Activated CD4-positive, alpha-beta T cell treated with anti-CD3 and anti-CD28 coated beads, Interleukin-10, Interleukin-2, amounts not matched to agents 100 ng/mL and 50 ng/mL, durations not matched to agents 16 hours and 8 hours (primary cell): ENCODE data around the gene COLEC12.

Experiments used
- DNase-seq: peaks from one replicate; pipeline ENCODE4 v3.0.0-alpha.2; 2020

COLEC12 gene

GRCh38 chr18:382423-382984, 118.0 kb downstream of the COLEC12 start:
- no peak for DNase-seq

GRCh38 chr18:379681-380330, 120.7 kb downstream of the COLEC12 start:
- DNase-seq: no peak

GRCh38 chr18:378079-378478, 122.4 kb downstream of the COLEC12 start:
- no peak for DNase-seq

GRCh38 chr18:377088-377487, 123.4 kb downstream of the COLEC12 start:
- no peak for DNase-seq

GRCh38 chr18:376311-376710, 124.2 kb downstream of the COLEC12 start:
- no peak for DNase-seq

DNA sequence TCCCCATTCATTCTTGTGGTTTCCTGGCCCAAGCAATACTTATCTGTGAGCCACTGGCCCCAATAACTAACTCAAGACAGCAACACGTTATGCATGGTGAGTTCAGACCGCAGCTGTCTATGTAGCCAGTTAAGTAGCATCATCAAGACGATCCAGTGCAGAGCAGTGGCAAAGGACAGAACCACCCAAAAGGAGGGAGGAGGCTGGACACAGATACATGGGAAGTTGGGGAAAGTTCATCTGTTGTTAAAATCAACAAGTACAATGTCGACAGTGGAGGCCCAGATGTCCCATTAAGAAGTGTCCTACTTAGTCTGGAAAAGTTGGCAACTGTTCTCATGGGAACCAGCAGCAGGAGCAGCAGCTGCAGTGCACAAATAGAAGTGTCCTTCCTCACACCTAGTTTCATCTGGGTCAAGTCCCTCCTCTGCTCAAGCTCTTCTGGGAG, 125.8 kb downstream of the COLEC12 start:
- no peak for DNase-seq

GRCh38 chr18:373780-374179, 126.7 kb downstream of the COLEC12 start:
- no peak for DNase-seq

DNA sequence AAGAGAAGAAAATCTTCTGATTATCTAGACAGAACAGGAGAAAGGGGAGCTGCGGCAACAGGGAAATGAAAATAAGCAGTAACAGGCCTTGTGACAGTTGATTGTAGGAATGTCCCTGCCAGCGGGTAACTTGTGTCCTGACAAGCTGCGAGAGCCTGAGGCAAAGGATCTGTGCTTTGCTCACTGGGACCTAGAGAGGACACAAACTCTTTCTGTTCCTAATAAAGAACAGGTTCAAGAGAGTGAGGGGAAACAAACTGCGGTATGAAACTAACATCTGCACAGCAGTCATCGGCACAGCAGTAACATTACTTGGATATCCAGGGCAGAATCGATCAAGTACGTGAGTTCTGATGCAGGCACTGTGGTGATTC, 128.9 kb downstream of the COLEC12 start:
- DNase-seq: no peak

GRCh38 chr18:370751-371608, 129.5 kb downstream of the COLEC12 start:
- DNase-seq: no peak

- DNase-seq: no peak
Observed at GRCh38 chr18:369224-370015, 131.1 kb downstream of the COLEC12 start.

DNA sequence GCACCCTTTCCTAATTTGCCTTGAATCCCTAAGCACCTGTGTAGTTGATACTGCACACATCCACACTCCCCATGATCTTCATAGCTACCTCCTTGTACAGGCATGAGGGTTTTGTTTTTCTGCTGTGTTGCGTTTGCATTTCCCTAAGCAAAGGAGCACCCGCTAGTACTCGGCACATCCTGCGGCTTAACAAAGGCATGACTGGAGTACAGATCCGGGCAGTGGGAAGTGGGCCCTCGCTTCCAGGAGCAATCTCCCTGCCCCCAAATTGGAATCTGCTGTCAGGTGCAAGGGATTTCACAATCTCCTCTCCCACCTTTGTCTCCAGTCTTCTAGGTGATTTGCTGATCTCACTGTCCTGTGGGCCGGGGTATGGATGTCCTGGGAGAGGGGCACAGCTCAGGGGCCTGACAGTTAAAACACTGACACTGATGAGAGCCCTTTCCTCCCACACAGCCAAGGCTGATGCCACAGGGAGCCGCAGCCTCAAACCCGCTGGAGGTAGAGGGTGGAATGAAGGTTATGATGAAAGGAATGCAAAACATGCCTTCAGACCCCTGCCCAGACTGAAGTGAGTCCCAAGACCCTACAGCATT, 133.9 kb downstream of the COLEC12 start:
- no peak for DNase-seq

- DNase-seq: no peak
Observed at GRCh38 chr18:365651-366050, 134.8 kb downstream of the COLEC12 start.

- no peak for DNase-seq
Observed at GRCh38 chr18:364256-364826, 136.2 kb downstream of the COLEC12 start.

- DNase-seq: peak; percentile 1
Observed at GRCh38 chr18:363301-364085, 137.0 kb downstream of the COLEC12 start.

DNA sequence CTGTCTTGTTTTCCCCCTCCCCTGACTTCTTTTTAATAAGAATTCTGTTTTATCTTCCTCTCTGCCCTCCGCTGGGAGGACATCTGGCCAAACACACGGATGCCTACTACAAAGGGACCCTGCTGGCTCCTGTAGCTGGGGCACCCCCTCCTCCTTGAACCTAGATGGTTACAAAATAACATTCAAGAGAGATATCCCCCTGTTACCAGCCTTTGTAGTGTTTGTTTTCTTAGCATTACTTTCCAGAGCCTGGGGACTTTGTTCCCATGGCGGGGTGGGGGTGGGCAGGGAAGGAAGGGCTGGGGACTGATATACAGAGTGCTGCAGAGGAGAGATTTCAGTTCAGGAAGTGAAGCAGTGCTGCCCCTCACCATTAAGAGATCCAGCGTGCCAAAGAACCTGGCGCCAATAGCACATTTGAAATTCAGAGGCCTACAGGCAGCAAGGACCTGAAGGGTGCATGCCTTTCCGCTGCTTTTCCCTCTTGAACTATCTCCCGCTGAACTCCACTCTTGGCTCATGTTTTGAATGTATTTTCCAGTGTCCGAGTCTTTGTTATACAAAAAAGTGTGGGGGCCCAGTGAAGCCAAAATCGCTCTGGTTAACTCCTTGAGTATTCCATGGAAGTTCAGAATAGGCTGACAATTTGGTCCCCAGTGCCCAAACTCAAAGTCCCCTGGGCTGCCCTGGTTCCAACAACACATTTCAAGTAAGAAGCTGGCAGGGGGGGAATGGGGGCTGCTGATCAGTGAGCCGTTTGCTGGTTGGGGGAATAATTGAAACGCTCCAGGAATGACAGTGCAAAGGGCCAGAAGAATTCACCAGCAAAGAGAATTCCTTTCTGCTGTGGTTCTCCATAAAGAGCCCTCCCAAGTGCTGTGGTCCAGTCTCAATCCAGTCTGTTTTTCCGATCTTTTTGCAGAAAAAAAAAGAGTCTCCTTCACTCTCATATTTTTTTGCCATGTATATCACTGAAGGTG, 137.9 kb downstream of the COLEC12 start:
- DNase-seq: no peak

DNA sequence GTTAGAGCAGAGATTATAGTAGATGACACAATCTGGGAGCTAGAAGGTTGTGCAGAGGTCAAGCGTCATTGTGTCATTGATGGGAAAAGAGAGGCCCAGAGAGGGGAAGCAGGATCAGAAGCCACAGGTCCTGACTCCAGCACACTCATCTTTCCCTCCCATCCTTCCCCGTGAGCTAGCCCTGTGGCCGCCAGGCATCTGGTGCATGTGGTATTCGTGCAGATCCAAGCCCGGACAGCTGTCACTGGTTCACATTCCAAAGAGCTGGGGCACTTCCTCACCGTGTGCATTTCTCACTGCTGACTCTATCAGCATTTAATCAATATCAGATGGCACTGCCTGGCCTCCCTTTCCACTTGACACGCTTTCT, 138.6 kb downstream of the COLEC12 start:
- no peak for DNase-seq

GRCh38 chr18:361100-361732, 139.3 kb downstream of the COLEC12 start:
- no peak for DNase-seq

DNA sequence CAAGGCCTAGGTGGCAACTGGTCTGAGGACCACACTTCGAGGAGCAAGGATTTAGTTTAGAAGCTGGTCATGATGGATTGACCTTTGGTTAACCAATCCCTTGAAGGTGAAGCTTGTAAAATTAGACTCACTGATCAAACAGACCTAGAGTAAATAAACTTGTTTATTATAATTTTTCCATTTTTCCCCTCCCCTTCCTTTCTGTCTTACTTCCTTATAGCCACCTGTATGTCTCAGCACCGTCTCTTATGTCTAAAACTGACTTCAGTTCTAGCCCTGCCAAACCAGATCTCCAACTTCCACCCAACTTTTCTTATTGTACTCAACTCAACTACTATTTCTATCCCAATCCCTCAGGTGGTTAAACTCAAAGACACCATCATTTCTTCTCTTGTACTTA, 139.8 kb downstream of the COLEC12 start:
- no peak for DNase-seq

DNA sequence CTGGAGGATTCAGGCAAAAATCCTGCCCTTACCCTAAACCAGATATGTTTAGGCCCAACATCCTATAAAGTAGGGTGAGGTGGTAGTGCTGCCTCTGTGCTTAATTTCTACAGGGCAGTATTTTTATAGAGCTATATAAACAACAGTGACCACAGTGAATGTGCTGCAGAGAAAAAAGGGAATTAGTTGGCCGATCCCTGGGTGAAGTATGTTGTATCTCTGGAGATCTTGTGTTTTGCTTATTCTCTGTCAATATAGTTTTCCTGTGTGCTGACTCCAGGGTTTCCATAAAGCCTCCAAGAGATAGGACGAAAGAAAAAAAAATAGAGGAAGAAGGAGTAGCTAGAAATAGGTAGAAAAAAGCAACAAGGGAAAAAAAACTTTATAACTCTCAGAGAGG, 143.7 kb downstream of the COLEC12 start:
- no peak for DNase-seq

- DNase-seq: no peak
Observed at GRCh38 chr18:355678-356077, 144.8 kb downstream of the COLEC12 start.
